Astrocyte (in vitro differentiated cells and primary cell): ENCODE measurements around the gene DDX1.

Source experiments
- CTCF ChIP-seq: IDR thresholded peaks from 2 replicates; pipeline ENCODE4 v1.5.1; 2011; ENCODE audit warnings: low read depth, mild to moderate bottlenecking, inconsistent platforms, low read length, moderate library complexity; ENCODE audit not compliant: insufficient read depth
- EZH2 ChIP-seq: IDR thresholded peaks from 2 replicates; pipeline ENCODE4 v1.6.1; 2012; ENCODE audit warnings: mild to moderate bottlenecking, low read length, inconsistent platforms; ENCODE audit not compliant: insufficient read depth

DNA sequence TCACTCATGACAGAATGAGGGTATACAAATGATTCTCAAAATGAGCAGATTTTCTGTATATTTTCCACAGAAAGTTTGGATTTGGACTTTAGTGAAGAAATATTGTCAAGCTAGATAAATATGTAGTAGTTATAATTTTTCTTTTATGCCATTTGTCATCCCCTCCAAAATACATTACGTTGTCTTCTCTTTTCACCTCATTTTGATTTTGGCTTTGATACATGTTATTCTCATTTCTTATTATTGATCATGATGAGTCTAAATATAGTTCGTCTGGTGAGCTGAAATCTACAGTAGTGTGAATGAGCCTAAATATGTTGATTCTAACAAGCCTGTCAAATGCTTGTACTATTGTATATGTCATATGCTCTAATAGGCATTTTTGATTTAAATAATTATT is 12.3 kb downstream of the DDX1 start:
- TF ChIP-seq EZH2 (no peak), CTCF (no peak)
